GM19395 (cell line): ENCODE measurements around the gene PRELID2.
"Not testable (repeated sequence)": the region's sequence is repeated elsewhere in the genome, so short reads cannot be mapped to it uniquely, and the experiment has no call there.

Experiments used
- ATAC-seq: cut with Tn5 transposase; IDR thresholded peaks from one replicate; pipeline ENCODE4 v1.9.1; 2021; ENCODE audit warnings: mild to moderate bottlenecking, moderate library complexity; ENCODE audit not compliant: unreplicated experiment

Gene PRELID2

DNA sequence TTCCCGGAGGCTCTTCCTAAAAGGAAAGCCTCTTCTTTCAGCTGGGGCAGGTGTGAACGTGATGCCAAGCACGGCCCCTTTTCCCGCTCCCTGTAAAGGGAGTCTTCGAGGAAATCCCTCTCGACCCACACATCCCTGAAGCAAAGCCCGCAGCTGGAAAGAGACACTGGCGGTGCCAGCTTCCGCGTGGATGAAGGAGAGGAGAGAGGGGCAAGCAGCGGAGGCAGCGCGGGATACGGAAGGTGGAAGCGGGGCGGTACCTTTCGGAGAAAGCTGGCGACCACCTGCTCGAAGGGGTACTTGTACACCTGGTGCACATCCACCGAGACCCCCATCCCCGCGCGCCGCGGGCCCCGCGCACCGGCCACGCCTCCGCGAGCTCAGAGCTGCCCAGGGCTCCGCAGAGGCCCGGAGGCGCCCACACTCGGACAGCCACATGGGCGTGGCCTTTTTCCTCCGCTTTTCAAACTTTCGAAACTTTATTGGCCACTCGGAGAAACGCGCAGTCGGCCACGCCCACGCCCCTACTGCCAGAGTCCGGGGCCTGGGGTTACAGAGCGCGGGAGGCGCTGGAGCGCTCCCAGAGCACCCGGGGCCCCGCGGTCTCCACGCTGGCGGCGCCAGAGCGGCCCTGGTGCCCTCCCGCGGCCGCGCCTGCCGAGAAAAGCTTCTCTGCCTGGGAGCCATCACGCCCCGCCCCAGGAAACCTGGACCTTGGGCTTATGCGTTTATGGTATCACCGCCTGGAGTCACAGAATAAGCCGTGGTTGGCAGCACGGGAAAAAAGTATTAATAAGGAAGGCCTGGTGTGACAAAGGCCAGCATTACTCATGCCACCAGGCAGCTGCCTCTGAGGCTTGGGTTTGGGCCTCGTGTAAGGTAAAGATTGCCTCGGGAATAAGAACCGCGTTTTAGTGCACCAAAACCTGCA lies at the start of gene PRELID2:
PRELID2 (minus strand) TSS at position 426 of the 931 bp plus-strand sequence; CDS start at position 335, 91 bp downstream.
- ATAC-seq = peak; percentile 90

DNA sequence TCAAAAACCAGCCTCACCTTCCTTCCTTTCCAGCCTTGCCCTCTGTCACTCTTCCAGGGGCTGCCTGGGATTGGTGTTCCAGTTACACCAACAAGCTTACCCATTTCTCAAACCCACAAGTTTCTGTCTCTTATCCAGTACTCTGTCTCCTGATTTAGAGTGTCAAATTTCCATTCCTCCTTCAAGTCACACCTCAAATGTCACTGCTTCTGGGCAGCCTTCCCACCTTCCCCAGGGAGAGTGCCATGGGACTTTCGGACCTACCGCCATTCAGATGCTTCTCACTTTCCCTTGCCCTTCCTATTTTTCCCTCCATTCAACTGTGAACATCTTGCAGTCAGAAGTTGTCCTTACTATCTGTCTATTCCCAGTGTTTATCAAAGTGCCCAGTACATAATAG lies 39.6 kb upstream of the PRELID2 start:
- ATAC-seq = no peak

DNA sequence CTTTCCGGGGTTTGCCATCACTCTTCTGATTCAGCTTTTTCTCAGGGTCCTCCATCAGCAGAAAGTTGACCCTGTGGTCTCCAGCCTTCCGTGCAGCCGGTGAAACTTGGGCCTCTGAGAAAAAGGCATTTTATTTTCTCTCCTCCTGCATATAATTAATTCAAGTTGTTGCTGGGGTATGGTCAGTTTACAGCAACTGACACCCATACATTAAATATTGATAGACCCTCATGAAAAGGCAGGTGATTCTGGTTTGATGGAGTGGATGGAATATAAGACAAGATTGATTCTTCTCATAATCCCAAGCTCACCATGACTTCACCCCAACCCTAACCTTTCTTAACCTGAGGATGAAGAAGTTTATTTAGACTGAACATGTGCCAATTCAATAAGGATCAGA lies 37.8 kb upstream of the PRELID2 start, which contains the start of gene GRXCR2:
GRXCR2 (minus strand) TSS at position 101 of the 400 bp plus-strand sequence; CDS start at position 55, 46 bp downstream.
- no peak for ATAC-seq

GRCh38 chr5:145872486-145872885 lies 37.3 kb upstream of the PRELID2 start:
- no peak for ATAC-seq

GRCh38 chr5:145869753-145870152 lies 34.6 kb upstream of the PRELID2 start:
- ATAC-seq = no peak

DNA sequence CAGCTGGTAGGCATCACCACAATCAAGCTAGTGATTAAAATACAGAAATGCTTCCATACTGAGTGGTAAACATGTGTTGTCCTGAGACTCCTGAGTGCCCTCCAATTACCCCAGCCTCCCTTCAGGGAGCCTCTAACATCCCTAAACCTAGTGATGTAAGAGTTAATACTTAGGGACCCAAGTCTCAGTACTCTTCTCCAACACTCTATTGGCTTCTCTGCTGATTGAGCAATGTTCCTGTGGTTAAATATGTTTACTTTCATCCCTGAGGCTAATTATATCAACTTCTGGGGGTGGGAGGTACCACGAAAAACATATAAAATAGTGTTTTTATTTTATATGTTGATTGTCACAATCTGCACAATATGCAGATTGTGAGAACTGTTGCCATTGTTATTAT lies 32.7 kb upstream of the PRELID2 start:
- no peak for ATAC-seq

DNA sequence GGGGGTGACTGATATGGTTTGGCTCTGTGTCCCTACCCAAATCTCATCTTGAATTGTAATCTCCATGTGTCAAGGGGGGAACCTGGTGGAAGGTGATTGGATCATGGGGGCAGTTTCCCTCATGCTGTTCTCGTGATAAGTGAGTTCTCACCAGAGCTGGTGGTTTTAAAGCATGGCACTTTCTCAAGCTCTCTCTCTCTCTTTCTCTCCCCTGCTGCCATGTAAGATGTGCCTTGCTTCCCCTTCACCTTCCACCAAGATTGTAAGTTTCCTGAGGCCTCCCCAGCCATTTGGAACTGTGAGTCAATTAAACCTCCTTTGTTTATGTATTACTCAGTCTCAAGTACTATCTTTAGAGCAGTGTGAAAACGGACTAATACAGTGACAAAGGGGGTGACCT lies 29.3 kb upstream of the PRELID2 start:
- ATAC-seq = not testable (repeated sequence)

- no peak for ATAC-seq
These were observed 27.9 kb upstream of the PRELID2 start for GRCh38 chr5:145863003-145863402.

GRCh38 chr5:145859897-145860296 lies 24.8 kb upstream of the PRELID2 start:
- ATAC-seq = no peak

DNA sequence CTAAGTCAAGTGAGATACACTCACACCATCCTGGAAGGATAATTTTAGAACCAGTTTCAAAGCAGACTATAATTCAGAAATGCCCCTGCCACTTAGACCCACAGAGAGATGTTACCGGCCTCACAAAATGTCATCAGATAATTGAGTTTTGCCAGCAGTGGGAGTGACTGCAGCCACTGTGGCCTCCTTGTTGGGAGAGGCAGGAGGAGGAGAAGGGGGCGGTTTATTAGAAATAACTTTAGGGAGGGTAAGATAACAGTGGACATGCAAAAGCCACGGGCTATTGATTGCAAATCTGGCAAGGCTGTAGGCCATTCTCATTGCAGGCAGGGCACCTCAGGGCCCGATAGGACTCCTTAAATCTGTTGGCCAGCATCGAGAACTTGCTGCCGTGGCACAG lies 24.3 kb upstream of the PRELID2 start:
- no peak for ATAC-seq

DNA sequence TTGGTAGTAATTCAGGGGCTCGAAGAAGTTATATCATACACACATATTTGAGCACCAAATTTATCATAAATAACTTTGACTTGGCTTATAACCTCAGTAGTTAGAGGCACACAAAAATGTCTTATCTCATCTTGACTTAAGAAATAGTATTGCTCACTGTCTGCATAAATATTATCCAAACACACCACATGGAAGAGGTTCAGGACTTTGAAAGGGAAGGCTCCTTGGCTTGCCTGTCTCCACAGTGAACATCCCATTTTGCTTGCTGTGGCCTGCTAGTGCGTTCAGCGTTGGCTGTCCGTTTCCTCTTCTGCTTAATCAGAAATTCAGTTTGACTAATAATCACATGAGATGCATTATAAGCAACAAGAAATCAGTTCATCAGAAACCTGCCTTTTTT lies 23.8 kb upstream of the PRELID2 start:
- no peak for ATAC-seq

- ATAC-seq = no peak
These were observed 21.2 kb upstream of the PRELID2 start for GRCh38 chr5:145856285-145856818.

GRCh38 chr5:145855763-145856267 lies 20.7 kb upstream of the PRELID2 start:
- no peak for ATAC-seq

GRCh38 chr5:145854651-145855258 lies 19.6 kb upstream of the PRELID2 start:
- no peak for ATAC-seq

- ATAC-seq = no peak
These were observed 18.7 kb upstream of the PRELID2 start for GRCh38 chr5:145853781-145854376.

GRCh38 chr5:145852990-145853389 lies 17.8 kb upstream of the PRELID2 start:
- ATAC-seq = no peak

DNA sequence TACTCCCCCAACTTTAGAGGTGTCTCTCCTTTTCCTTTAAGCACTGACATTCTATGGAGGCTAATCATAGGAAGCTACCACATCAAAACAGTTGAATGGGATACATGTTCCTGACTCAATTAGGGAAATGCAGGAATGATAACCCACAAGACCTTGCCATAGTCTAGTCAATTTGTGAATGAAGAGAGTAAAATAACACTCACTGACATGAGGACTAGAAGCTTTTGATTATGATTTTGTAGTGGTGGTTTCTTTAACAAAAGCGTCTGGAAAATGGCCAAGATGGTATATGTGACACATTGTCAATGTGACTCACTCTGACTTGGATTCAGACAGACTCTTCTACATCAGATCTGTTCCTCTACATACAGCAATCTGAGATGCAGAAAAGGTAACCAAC lies 13.7 kb upstream of the PRELID2 start:
- no peak for ATAC-seq

- no peak for ATAC-seq
These were observed 12.7 kb upstream of the PRELID2 start for GRCh38 chr5:145847499-145848497.

DNA sequence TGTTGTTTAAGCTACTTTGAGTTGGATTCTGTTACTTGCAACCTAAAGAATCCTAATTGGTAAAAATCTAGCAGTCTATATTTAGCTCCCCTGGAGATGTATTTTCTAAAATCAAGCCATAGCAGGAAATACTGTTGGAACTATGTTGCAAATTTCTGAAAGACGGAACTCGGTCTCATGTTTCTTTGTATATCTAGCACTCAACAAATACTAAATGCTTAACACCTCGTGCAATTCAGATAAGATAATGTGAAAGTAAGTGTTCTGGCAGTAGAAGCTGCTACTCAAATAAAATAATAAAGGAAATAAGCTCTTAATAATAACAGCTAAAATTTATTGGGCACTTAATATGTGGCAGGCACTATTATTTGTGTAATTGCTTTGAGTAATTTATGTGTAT lies 10.9 kb upstream of the PRELID2 start:
- ATAC-seq = no peak

GRCh38 chr5:145841299-145841698 lies 6.2 kb upstream of the PRELID2 start:
- no peak for ATAC-seq
